ENCODE data around the gene PDE4D.

The PDE4D gene

DNA sequence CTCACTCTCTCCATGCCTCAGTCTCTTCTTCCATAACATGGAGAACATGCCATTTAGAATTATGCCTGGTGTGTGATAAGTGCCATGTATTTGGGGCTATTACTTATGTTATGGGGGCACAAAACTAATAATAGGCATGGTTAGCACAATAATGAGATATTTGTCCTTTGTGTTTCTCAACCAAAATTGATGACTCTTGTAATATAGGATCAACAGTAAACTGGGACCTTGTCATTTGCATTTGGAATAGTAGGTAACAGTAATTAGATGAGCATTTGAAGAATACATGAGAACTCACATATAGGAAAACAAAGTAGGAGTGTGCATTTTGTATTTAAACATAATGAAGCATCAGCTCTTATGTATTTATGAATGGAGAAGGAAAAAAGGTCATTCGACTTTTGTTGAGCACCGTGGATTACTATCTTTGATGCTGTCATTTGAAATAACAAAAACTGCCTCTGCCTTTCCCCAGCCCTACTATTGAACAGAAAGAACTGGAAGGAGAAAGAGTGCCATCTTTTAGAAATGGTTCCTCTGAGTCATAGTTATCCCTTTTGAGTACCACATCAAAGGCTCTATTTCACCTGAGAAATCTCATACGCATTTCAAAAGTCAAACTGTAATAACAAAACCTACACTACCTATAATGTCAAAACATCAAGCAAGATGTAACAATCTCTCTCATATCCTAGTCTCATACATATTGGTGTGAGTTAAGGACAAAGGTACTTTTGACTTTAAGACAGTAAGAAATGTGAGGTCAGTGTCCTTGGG is 655.2 kb downstream of the PDE4D start:
- no peak for DNase-seq

- no peak for DNase-seq
Observed at GRCh38 chr5:59236986-59237385, 656.5 kb downstream of the PDE4D start.

GRCh38 chr5:59236448-59236847 is 657.1 kb downstream of the PDE4D start:
- DNase-seq, result no peak

DNA sequence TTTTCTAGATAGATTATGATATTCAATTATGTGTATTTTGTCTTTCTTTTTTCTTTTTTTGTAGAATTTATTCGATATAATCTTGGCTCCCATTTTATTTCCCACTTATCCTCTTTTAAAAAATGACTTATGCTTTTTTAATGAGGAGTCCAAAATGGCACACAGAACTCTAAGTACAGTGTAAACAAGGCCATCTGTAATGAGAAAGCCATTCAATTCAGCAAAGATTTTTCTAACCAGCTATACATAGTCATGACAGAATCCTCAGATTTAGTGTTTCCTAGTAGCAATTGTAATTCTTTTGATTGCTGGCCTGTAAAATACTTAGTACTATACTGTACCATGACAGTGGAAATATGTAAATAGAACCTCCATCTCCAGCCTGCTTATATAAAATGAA is 659.3 kb downstream of the PDE4D start:
- DNase-seq, result no peak

DNA sequence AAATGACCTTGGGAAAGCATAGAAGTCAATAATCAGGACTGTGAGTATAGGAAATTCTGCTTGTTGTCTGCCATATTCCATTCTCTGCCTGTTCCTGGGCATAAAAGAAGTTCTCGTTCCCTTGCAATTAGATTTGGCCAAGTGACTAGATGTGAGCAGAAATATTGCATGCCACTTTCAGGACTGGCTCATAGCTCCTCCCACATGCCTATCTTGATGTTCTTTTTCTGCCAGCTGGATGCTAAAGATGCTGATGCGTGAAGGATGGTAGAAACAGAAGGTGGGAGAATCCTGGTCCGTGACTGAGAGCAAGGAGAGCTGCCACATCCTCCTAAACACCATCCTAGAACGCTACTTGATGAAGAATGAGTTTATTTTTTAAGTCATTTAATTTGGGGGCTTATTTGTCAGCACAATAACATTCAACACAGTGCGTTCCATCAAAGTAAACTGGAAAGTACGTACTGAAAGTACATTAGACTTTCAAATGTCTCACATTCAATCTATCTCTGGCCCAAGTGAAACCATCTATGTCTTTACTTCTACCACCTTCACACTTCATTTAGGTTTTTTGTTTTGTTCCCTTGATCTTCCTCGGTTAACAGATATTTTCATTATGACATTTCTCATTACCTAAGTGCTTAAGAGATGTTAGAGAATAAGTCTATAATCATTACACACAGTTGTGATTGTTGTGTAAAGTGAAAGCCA is 662.1 kb downstream of the PDE4D start:
- DNase-seq, result no peak

GRCh38 chr5:59222687-59223511 is 670.6 kb downstream of the PDE4D start:
- DNase-seq, result no peak

GRCh38 chr5:59221769-59222168 is 671.8 kb downstream of the PDE4D start:
- no peak for DNase-seq

GRCh38 chr5:59218424-59219045 is 675.0 kb downstream of the PDE4D start:
- DNase-seq, result peak; percentile 29

- DNase-seq, result no peak
Observed at GRCh38 chr5:59216841-59217240, 676.7 kb downstream of the PDE4D start.

DNA sequence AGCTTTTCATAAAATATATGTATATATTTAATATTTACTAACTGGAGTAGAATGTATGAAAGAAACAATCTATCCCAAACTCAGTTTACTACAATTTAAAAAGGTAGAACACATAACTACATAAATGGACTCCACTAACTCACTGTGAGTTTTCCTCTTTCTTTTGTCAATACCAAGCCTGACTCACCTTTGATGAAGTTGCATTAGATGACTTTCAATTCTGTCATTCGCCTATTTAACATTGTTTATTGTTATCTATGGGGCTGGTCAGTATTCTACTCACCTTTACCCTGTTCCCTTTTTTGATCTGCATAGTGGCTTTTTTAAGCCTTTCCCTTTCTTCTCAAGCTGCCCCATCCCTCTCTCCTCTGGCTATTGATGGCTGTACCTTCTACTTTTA is 680.9 kb downstream of the PDE4D start:
- no peak for DNase-seq

- DNase-seq, result peak; percentile 8
Observed at GRCh38 chr5:59209758-59210359, 683.7 kb downstream of the PDE4D start.

- DNase-seq, result no peak
Observed at GRCh38 chr5:59208474-59208873, 685.1 kb downstream of the PDE4D start.

DNA sequence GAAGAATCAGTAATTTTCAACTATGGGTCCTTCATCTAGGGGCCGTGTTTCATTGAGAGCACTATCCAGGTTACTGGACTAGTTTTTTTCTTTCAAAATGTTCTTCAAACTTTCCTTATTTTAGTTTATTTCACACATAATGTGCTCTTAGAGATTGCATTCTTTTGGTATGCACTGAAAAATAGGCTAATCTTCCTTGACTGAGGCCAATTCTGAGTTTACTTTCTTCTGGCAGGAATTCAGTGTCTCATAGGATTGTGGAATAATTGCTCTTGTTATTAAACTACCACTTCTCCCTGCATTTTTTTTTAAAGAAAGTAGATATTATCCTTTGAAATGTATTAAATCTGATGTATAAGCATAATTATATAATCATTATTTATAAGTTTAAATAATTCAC is 686.1 kb downstream of the PDE4D start:
- no peak for DNase-seq

DNA sequence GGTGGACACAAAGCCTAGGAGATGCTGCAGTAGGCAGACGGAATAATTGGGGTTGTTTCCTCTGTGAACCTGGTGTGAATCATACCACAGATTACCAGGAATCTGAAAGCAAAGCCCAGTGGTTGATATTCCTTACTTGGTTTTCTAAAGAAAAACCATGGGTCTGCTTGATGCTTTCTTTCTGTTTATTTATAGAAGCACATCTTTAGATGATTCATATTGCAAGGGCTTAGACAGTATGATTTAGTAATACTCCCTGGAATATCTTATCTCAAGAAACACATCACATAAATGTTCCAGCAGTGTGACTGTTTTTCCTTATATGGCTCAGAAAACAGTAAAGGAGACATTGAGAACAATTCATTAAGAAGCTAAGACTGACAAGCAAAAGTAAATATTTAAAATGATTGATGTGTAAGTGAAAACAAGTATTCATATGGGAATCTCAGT is 687.4 kb downstream of the PDE4D start:
- no peak for DNase-seq

- no peak for DNase-seq
Observed at GRCh38 chr5:59204114-59204897, 689.2 kb downstream of the PDE4D start.

DNA sequence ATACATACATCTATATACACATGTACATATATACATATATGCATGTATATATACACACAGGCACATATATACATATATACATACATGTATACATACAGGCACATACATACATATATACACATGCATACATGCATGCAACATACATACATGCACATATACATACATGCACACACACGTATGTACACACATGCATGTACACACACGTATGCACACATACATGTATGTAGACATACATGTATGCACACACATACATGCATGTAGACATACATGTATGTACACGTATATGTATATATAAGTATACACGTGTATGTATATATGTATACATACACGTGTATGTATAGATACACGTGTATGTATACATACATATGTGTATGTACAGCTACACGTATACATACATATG is 693.7 kb downstream of the PDE4D start:
- DNase-seq, result no peak

DNA sequence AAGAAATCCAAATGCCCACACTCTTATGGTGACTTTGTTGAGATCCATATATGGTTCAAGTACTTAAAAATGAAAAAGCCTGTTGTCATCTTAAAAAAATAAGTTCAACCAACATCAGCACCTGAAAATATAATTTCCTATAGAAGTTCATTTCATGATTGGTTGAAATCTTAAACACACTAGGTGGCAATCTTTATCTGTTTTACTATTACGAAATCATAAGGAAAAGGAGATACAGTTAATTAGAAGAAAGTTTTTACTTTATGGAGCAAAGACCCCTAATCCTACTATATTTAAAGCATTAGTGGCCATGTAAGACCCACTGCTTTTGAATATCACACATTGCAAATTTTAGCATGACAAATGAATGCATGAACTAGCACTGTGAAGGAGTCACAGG is 694.7 kb downstream of the PDE4D start:
- no peak for DNase-seq

GRCh38 chr5:59198365-59198764 is 695.2 kb downstream of the PDE4D start:
- no peak for DNase-seq

DNA sequence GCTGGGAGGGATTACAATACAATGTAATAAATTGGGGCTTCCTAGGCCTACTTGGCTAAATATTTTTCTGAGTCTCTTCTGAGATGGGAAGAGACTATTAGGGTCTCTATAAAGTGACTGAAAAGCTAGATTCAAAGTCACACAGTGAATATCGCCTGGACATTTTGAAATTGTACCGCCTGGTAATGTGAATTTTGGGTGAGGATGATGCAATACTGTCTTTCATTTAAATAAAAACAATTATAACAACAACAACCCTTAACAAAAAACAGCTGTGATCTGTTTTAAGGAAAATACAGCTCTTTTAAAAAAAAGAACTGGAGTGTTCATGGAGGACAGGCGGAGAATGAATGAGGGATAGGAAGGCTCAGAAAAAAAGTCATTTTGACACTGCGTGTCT is 695.6 kb downstream of the PDE4D start:
- DNase-seq, result no peak

GRCh38 chr5:59193616-59194319 is 699.8 kb downstream of the PDE4D start:
- no peak for DNase-seq

DNA sequence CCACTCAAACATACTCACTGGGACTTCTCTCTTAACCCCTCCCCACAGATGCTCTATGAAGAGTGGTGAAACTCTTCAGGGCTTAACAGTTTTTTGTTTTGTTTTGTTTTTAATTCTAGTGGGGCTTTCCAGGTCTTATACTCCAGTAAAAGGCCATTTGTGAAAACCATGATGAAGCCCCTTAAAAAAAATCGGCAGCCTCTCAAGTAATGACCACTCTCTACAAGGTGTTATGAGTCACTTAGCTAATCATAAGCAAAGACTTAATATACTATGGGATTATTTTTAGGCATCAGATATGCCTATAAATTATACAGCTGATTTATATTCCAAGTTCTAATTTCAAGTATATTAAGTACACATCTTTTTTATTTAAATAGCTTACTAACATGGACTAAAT is 702.8 kb downstream of the PDE4D start:
- DNase-seq, result no peak

All from NCI-H1092 treated with DMSO at 0.1 percent for 48 hours (cell line).